Spleen (tissue), 11 donors: ENCODE measurements around the gene AKAP14. TPM values are rescaled to one million over a fixed set of nuclear protein-coding genes. Genes with fewer than 3 reads are reported as not detected.

Experiments
- DNase-seq: peaks from one replicate; pipeline ENCODE4 v3.0.0-alpha.2; 2020
- H3K27ac ChIP-seq, 8 donors: fragments of 200-600 bp; sonication (generic) in 7 of 8; 1 replicate in 4 of 8; 2 replicates in 4 of 8; pipeline versions ENCODE4 v1.5.0 to v1.8.0; 2016 to 2021; ENCODE audit warnings: inconsistent platforms in 4 of 8, mild to moderate bottlenecking in 4 of 8, moderate library complexity in 1 of 8
- H3K27me3 ChIP-seq, 7 donors: fragments of 200-600 bp; sonication (generic) in 6 of 7; replicated peaks in 1 of 7; 1 replicate in 4 of 7; 2 replicates in 3 of 7; pipeline versions ENCODE4 v1.5.0 to v1.8.0; 2016 to 2021; ENCODE audit warnings: inconsistent platforms in 3 of 7, mild to moderate bottlenecking in 1 of 7
- H3K36me3 ChIP-seq, 6 donors: fragments of 200-600 bp; sonication (generic) in 5 of 6; 1 replicate in 4 of 6; 2 replicates in 2 of 6; pipeline versions ENCODE4 v1.5.0 to v1.8.0; 2016 to 2021; ENCODE audit warnings: inconsistent platforms in 2 of 6
- H3K4me1 ChIP-seq, 6 donors: fragments of 200-600 bp; sonication (generic) in 5 of 6; 1 replicate in 3 of 6; 2 replicates in 3 of 6; pipeline versions ENCODE4 v1.5.0 to v1.8.0; 2016 to 2021; ENCODE audit warnings: inconsistent platforms in 3 of 6
- H3K4me3 ChIP-seq, 8 donors: fragments of 200-600 bp; sonication (generic) in 7 of 8; 1 replicate in 4 of 8; 2 replicates in 4 of 8; pipeline versions ENCODE4 v1.5.0 to v1.8.0; 2016 to 2021; ENCODE audit warnings: inconsistent platforms in 4 of 8, mild to moderate bottlenecking in 4 of 8, moderate library complexity in 2 of 8
- H3K9me3 ChIP-seq, 8 donors: fragments of 200-600 bp; sonication (generic) in 7 of 8; 1 replicate in 4 of 8; 2 replicates in 4 of 8; pipeline versions ENCODE4 v1.5.0 to v1.8.0; 2016 to 2021; ENCODE audit warnings: inconsistent platforms in 4 of 8
- POLR2A ChIP-seq, 3 donors: fragments of 450-650 bp; IDR thresholded peaks; one replicate each; pipeline ENCODE4 v1.5.1; 2017; ENCODE audit warnings: antibody characterized with exemption in 3 of 3, mild to moderate bottlenecking in 1 of 3
- POLR2AphosphoS5 ChIP-seq, 3 donors: sonication (generic); formaldehyde crosslinking; IDR thresholded peaks; one replicate each; pipeline ENCODE4 v1.5.1; 2017; ENCODE audit warnings: antibody characterized with exemption in 3 of 3
- WGBS, 5 donors: extraction: QIAGEN DNeasy Blood & Tissue Kit in 3 of 5; methylation state at CpG; one replicate each; pipeline versions ENCODE4 v1.1.5 to v1.1.7; 2013 to 2018; 5-methylcytosine and 5-hydroxymethylcytosine counted together
- intact Hi-C: fragments of 100-400 bp; cut with DNase I; formaldehyde crosslinking; loops from one replicate; pipeline ENCODE4 v1.15.0; 2023; ENCODE audit warnings: low total_unique reads
- polyA plus RNA-seq, 3 donors: library from polyadenylated mRNA; stranded (reverse); fragments of 200-250 nt; gene quantifications; one replicate each; pipeline ENCODE4 v1.2.1, GENCODE V29; 2013
- total RNA-seq, 7 donors: library from RNA; depleted of rRNA in 3 of 7; stranded (reverse); fragments of >200 nt in 3 of 7; fragmentation: NEBNext Ultra II Directional in 4 of 7; extraction: Animal tissue kit (Norgen Biotek cat#: 25700) in 4 of 7; gene quantifications; one replicate each; pipeline versions ENCODE4 v1.1.0 to v1.2.1, GENCODE V29; 2016 to 2021
- TF ChIP-seq, protein P1 (sequence below), 11 experiments: fragments of 200-600 bp in 7 of 11; fragments of 450-650 bp in 4 of 11; sonication (generic) in 4 of 11; IDR thresholded peaks in 8 of 11; conservative IDR thresholded peaks in 3 of 11; 1 replicate in 7 of 11; 2 replicates in 4 of 11; pipeline versions ENCODE4 v1.4.0 to v1.8.0; 2016 to 2021; ENCODE audit warnings: antibody characterized with exemption in 11 of 11, inconsistent platforms in 4 of 11, mild to moderate bottlenecking in 1 of 11
- donor health status: healthy with polysubstance abuse.
- donor health status: DM: no; HTN: no; CAD: no; lungs with moderate emphysema.
- donor health status: DM: no; HTN: no; CAD: no.
- donor health status: Bipolar disorder and iron deficiency.
- donor health status: healthy.
- donor health status: DM: no; HTN: no; CAD: no.
- donor health status: DM: yes; HTN: yes; CAD: no.

The AKAP14 gene
- total and polyA plus RNA-seq, 10 donors: not detected

DNA sequence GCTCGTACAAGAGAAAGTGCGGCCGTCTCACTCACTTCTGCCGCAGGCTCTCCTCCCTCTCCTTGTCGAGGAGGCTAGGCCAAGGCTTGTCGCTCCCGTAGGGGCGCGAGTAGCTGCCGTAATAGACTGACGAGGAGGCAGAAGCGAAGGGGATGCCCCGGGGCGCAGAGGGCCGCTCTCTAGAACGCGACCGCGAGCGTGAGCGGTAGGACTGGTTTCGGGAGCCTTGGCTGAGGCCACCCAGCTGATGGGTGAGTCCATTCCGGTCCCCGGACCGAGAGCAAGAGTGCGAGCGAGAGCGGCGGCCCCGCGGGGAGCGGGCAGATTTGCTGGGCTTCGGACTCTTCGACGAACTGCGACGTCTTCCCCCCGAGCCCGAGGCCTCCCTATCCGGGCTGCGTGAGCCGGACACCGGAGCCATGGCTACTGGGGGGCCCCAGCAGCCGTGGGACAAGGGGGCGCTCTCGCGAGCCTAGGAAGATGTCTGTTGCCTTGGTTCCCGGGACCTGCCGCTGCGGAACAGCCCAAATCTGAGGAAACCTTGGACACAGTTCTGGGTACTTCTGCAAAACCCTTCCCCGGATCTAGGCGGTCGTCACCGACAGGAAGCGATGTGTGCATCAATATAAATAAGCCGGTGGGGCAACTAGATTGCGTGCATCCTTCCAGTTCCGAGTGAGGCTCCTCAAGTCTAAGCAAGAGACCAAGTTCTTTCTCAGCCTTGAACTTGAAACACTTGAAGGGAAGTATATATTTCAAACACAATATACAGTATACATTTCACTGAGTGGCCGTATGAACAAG lies 47.7 kb downstream of the AKAP14 start, which contains the start of gene NKAP:
TSS of gene NKAP (minus strand) at position 567 of the 804 bp plus-strand sequence. CDS start at position 421, 146 bp downstream.
- Histone ChIP-seq H3K9me3 (no peaks in the 10 kb centered on the region), H3K4me3 (peak within 1 kb of the TSS; percentile 54 to 91 (median 68)), H3K4me1 (peaks cover 4 to 24% (median 18%) of the 10 kb centered on the region in 6 donors), H3K27ac (peak within 1 kb of the TSS; percentile 82 to 95 (median 91)), H3K27me3 (peaks cover 0 to 5% (median 0%) of the 10 kb centered on the region in 7 donors), H3K36me3 (peaks cover 0 to 4% (median 0%) of the 10 kb centered on the region in 6 donors)
- TF ChIP-seq, protein P1, sequence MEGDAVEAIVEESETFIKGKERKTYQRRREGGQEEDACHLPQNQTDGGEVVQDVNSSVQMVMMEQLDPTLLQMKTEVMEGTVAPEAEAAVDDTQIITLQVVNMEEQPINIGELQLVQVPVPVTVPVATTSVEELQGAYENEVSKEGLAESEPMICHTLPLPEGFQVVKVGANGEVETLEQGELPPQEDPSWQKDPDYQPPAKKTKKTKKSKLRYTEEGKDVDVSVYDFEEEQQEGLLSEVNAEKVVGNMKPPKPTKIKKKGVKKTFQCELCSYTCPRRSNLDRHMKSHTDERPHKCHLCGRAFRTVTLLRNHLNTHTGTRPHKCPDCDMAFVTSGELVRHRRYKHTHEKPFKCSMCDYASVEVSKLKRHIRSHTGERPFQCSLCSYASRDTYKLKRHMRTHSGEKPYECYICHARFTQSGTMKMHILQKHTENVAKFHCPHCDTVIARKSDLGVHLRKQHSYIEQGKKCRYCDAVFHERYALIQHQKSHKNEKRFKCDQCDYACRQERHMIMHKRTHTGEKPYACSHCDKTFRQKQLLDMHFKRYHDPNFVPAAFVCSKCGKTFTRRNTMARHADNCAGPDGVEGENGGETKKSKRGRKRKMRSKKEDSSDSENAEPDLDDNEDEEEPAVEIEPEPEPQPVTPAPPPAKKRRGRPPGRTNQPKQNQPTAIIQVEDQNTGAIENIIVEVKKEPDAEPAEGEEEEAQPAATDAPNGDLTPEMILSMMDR (IDR thresholded peaks at IDR 0.05 in 8 of 11, conservative IDR thresholded peaks at IDR 0.05 in 3 of 11): no peak
- TF ChIP-seq POLR2AphosphoS5 (IDR thresholded peaks at IDR 0.05) (peak; percentile 80 to 86 (median 85)), POLR2A (IDR thresholded peaks at IDR 0.05) (peak in 1 of 3 donors; percentile 33)
- intact Hi-C loops: no loop called here
- WGBS, 5 donors: 0 to 43% (median 0%) methylated on average over 32 to 59 of the region's 59 CpGs
- peak; percentile 87 for DNase-seq

DNA sequence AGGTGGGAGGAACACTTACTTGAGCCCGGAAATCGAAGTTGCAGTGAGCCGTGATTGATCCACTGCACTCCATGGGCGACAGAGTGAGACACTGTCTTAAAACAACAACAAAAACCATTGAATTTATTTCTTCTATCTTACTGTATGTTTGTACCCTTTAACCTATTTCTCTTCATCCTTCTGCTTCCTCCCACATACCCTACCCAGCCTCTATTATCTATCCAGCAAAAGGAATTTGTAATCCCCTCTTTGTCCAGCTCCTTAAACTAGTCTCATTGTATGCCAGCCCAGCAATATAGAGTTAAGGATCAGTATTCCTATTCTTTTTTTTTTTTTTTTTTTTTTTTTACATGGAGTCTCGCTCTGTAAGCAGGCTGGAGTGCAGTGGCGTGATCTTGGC lies 49.8 kb downstream of the AKAP14 start:
- Histone ChIP-seq H3K4me1 (peaks cover 4 to 24% (median 18%) of the 10 kb centered on the region in 6 donors), H3K27me3 (peaks cover 0 to 5% (median 0%) of the 10 kb centered on the region in 7 donors), H3K27ac (no peak overlapping the region), H3K36me3 (peaks cover 0 to 4% (median 0%) of the 10 kb centered on the region in 6 donors), H3K4me3 (no peak overlapping the region), H3K9me3 (no peaks in the 10 kb centered on the region)
- intact Hi-C loops: no loop called here
- TF ChIP-seq POLR2A (IDR thresholded peaks at IDR 0.05): no peak
- TF ChIP-seq POLR2AphosphoS5 (IDR thresholded peaks at IDR 0.05): no peak
- TF ChIP-seq, protein P1 (IDR thresholded peaks at IDR 0.05 in 8 of 11, conservative IDR thresholded peaks at IDR 0.05 in 3 of 11): no peak
- no peak for DNase-seq
- WGBS, 5 donors: 72 to 78% (median 74%) methylated on average over 6 of the region's 6 CpGs

DNA sequence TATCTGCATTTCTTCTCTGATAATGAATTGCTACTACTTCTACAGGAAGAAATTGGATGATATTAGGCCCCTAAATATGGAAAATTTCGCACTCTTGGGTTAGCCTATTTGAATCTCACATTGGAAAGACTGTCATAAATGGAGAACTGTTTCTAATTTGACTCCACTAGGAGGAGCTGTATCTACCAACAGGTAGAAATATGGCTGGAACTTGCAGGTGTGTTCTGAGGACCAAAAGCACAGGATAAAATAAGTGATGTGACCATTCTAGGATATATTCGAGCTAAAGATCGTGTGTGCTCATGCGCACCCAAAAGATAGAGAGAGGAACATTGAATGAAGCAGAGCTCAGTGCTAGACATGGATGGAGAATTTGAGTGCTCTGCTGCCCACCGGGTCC lies 52.7 kb downstream of the AKAP14 start:
- no peak for DNase-seq
- Histone ChIP-seq H3K36me3 (no peaks in the 10 kb centered on the region), H3K9me3 (no peaks in the 10 kb centered on the region), H3K4me3 (no peak overlapping the region), H3K27me3 (peaks cover 0 to 5% (median 0%) of the 10 kb centered on the region in 7 donors), H3K27ac (no peak overlapping the region), H3K4me1 (peaks cover 0 to 6% (median 0%) of the 10 kb centered on the region in 6 donors)
- TF ChIP-seq, protein P1 (IDR thresholded peaks at IDR 0.05 in 8 of 11, conservative IDR thresholded peaks at IDR 0.05 in 3 of 11): no peak
- TF ChIP-seq POLR2A (IDR thresholded peaks at IDR 0.05): no peak
- no peak for TF ChIP-seq POLR2AphosphoS5 (IDR thresholded peaks at IDR 0.05)
- WGBS, 5 donors: 79 to 93% (median 86%) methylated on average over 5 of the region's 5 CpGs
- intact Hi-C loops: no loop called here

DNA sequence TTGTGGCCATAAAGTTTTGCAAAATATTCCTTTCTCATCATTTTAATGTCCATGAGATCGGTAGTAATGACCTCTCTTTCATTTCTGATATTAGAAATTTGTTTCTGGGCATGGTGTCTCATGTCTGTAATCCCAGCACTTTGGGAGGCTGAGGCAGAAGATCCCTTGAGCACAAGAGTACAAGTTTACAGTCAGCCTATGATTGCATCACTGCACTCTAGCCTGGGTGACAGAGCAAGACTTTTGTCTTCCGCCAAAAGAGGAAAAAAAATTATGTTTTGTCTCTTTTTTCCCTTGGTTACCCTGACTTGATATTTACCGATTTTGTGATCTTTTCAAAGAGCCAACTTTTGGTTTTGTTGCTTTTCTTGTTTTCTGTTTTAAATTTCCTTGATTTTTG lies 58.7 kb downstream of the AKAP14 start:
- intact Hi-C loops: no loop called here
- TF ChIP-seq POLR2A (IDR thresholded peaks at IDR 0.05) (no peak), POLR2AphosphoS5 (IDR thresholded peaks at IDR 0.05) (no peak)
- TF ChIP-seq, protein P1 (IDR thresholded peaks at IDR 0.05 in 8 of 11, conservative IDR thresholded peaks at IDR 0.05 in 3 of 11): no peak
- WGBS, 5 donors: 63 to 72% (median 64%) methylated on average over 3 of the region's 3 CpGs
- H3K4me3 ChIP-seq: no peak overlapping the region
- no peaks in the 10 kb centered on the region for H3K4me1 ChIP-seq
- H3K27ac ChIP-seq: no peak overlapping the region
- no peaks in the 10 kb centered on the region for H3K27me3 ChIP-seq
- H3K9me3 ChIP-seq: peaks cover 0 to 5% (median 0%) of the 10 kb centered on the region in 8 donors
- no peaks in the 10 kb centered on the region for H3K36me3 ChIP-seq
- no peak for DNase-seq
